ENCODE results near the gene SAMD4A.

SAMD4A gene

DNA sequence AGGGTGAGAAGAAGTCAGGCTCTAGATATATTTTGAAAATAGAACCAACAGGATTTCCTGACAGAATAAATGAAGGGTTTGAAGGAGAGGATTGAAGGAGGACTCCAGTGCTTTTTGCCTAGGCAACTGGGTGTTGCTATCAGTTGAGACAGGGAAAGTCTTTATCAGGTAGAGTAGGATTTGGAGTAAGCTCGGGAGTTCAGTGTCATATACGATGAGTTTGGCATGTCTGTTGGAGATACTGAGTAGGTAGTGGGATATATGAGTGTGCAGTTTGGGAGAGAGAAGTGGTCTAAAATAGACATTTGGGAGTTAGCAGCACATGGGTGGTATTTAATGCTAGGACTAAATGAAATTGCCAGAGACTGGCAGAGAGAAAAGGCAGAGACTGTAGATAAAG lies 141.2 kb downstream of the SAMD4A start:
- DNase-seq, result no peak

GRCh38 chr14:54708982-54709381 lies 142.1 kb downstream of the SAMD4A start:
- DNase-seq, result no peak

DNA sequence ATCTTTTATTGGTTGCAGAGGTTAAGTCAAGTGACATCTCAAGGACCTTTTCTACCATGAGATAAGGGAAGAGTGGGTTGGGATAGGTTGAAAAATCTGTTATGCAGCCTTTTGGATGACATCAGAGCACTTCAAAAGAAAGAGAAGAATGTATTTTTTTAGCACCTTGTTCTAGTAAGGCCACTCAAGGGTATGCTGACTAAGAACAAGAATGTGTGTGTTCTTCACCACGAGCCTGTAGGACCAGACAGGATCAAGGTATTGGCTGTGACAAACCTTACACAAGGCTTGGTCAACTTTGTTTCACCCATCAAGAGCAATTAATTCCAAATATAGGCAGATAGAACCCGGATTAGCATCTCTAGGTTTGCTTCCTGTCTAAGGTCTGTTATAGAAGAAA lies 142.5 kb downstream of the SAMD4A start:
- no peak for DNase-seq

GRCh38 chr14:54709867-54710266 lies 142.9 kb downstream of the SAMD4A start:
- no peak for DNase-seq

- no peak for DNase-seq
Measured at GRCh38 chr14:54711312-54711711, 144.4 kb downstream of the SAMD4A start.

- no peak for DNase-seq
Measured at GRCh38 chr14:54711812-54712464, 145.0 kb downstream of the SAMD4A start.

DNA sequence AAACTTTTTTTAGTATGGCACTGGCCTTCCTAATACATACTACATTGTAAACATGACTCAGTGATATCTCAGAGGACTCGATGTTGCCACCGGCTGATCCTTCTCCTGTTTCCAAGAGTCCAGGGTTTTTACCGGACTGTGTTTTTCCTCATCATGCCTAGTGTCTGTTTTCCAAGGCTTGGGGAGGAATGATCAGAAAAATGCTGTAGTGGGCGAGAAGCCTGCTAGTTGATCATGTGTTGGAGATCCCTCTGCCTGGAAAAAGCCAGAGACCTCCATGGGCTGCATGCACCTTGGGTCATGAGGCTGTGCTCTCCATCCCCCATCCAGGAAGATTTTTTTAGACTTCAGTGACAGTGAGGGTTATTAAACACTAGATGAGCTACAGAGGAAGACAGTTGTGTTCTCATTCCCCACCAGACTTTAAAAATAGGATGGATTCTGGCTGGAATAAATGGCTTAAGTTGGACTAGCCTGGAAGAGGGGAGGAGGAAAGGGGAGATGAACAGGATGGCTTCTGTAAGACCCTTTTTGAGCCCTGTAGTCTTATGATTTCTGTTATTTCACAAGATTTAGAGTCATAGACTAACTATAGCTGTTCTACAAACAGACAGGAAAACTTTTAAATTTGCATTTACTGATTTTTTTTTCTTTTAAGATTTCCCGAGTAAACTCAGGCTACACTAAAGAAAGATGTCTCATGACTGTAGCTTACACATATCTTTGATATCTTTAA lies 145.7 kb downstream of the SAMD4A start:
- DNase-seq, result no peak

DNA sequence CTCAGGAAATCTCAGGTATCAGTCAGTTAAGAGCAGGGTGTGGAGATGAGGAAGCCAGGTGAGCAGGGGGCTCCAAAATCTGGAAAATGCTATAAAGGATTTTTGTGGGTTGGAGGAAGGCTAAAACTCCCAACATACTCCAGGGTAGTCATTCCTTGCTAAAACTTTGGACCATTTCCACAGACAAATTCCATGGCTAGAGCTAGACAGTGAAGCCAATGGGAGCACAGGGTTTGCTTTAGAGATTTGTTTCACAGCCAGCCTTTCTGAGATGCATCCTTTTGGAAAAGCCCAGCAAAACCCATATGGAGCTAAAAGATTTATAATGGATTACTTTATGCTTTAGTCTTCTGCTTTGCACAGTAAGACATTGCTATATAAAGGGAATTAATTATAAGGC lies 146.5 kb downstream of the SAMD4A start:
- no peak for DNase-seq

DNA sequence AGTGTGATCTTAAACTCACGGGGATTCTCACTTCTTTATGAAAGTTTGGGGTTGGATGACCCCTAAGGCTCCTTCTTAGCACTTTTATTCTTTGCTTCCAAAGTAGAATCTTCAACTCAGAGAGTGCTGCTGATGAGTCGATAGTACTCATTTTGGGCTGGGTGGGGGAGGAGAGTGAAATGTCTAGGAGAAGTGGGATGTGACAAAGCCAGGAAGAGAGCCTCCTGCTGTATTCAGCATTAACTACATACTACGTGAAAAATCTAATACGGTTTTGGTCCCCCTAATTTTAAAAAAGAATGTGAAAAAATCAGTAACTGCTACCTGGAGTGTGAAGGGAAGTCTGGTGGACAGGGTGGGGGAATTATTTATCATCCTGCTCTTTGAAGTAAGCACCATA lies 148.3 kb downstream of the SAMD4A start:
- DNase-seq, result no peak

DNA sequence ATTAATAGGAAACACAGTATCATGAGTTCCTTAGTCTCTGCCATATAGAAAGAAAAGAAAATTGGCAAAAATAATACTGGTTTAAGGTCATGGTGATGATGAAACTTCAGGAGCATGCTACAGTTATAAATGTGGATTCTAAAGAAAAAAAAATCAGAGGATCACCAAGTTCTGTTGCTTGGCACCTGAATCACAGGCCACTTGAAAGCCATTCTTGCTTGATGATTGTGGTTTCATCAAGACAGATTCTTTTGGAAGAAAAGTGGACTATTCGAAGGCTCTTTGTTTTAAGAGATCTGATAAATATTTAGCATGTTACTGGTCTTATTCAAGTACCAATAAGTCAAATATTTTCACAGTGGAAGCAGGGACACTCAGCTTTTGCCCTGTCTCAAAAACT lies 148.9 kb downstream of the SAMD4A start:
- DNase-seq, result no peak

GRCh38 chr14:54716862-54717261 lies 149.9 kb downstream of the SAMD4A start:
- DNase-seq, result no peak

GRCh38 chr14:54718046-54718445 lies 151.1 kb downstream of the SAMD4A start:
- no peak for DNase-seq

- DNase-seq, result no peak
Measured at GRCh38 chr14:54719406-54719805, 152.5 kb downstream of the SAMD4A start.

- peak; percentile 14 for DNase-seq
Measured at GRCh38 chr14:54722791-54723432, 156.0 kb downstream of the SAMD4A start.

- DNase-seq, result no peak
Measured at GRCh38 chr14:54724123-54724522, 157.2 kb downstream of the SAMD4A start.

GRCh38 chr14:54724676-54725325 lies 157.9 kb downstream of the SAMD4A start:
- no peak for DNase-seq

- no peak for DNase-seq
Measured at GRCh38 chr14:54725998-54726397, 159.1 kb downstream of the SAMD4A start.

DNA sequence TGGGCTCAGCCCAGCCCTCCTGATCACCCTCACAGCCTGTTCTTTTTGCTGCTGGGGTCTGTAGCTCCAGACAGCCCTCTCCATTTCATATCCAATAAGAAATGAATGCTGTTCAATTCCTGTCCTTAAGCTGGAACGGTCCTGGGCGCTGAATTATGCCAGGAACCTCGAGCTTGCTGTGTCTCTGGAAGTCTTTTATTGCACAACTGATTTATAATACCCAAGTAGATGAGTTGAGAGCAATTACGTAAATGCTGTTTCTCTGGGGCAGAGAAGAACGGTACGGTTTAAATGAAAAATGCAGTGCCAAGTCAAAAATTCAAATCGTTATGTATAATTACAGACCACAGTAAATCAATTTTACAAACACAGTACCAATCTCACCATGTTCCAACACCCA lies 161.0 kb downstream of the SAMD4A start:
- DNase-seq, result no peak

GRCh38 chr14:54728700-54729527 lies 162.0 kb downstream of the SAMD4A start:
- DNase-seq, result no peak

DNA sequence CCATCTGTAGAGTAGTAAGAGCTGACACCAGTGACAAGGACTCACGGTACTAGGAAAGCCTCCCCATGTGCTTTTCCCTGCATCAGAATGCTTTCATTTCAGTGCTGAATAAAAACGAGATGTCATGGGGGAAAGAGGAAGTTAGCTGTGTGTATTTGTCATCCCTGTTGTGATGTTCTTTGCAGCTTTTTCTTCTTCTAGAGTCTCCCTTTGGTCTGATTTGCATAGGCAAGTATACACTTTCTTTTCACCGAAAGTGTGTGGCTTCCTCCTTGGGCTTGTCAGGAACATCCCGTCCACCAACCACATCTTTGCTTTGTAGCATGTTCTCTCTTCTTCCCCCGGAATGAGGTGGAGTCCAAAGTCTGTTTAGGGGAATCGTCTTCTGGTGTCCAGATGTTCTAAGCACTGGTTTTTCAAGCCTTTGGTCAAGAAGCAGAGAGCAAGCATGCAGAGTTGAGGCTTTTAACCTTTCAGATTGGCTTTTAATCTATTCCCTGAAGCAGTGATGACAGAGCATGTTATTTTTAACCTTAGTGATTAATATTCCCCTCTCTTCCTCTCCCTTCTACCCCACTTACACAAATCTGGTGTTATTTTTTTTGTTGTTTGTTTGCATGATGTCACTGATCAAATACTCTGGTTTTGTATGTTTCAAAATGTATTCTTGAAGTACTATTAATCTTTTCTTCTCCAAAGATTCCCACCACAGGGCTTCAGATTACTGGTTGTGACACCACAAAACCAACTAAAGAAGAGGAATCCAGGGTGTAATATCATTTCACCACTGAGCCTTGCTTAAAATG lies 163.4 kb downstream of the SAMD4A start:
- DNase-seq, result peak; percentile 24

DNA sequence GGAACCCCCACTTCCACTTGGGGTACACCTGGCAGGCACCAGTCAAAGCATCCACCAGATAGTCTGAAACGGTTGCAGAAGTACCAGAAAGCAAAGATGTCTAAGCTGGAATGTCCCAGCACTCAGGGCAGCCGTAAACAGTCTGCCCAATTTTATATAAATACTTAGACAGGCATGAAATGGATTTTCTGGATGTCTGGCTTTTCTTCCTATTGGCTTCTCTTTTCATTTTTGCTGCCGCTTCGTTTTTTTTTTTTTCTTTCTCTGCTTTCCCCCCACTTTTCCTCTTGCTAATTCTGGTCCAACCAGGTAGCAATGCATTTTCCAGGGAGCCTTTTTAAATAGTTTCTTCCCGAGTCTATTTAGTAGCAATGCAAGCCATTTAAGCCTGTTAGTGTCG lies 168.0 kb downstream of the SAMD4A start:
- DNase-seq, result no peak

DNA sequence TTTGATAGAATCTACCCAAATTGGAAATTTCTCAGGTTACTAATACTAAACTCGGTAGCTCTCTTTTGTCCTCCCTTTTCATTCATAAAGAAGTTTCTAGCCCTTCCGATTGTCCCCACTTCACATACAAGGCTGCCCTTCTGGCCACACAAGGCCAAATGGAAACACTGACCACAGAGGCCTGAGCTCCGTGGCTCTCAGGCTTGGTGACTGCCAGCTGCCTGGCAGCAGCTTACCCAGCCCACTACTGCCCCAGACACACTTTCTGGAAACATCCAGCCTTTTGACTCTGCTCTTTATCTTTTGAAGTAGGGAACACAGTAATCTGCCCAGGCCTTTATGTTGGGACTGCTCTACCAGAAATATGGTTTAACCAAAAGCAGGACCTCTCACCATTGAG lies 168.5 kb downstream of the SAMD4A start:
- no peak for DNase-seq
